Measurements from ENCODE around the gene CLDN1.

Gene CLDN1

GRCh38 chr3:190299969-190300368 lies 22.3 kb downstream of the CLDN1 start:
- TF ChIP-seq CTCF (conservative IDR thresholded peaks at IDR 0.05; ENCODE audit: low read length) = no peak
- no peak overlapping the region for H3K4me3 ChIP-seq (ENCODE audit: low read length)
- DNase-seq (ENCODE audit: low read depth) = no peak

GRCh38 chr3:190294030-190294429 lies 28.2 kb downstream of the CLDN1 start:
- H3K4me3 ChIP-seq (ENCODE audit: low read length) = no peak overlapping the region
- DNase-seq (ENCODE audit: low read depth) = no peak
- TF ChIP-seq CTCF (conservative IDR thresholded peaks at IDR 0.05; ENCODE audit: low read length) = no peak

GRCh38 chr3:190293621-190294020 lies 28.6 kb downstream of the CLDN1 start:
- TF ChIP-seq CTCF (conservative IDR thresholded peaks at IDR 0.05; ENCODE audit: low read length) = no peak
- H3K4me3 ChIP-seq (ENCODE audit: low read length) = no peak overlapping the region
- DNase-seq (ENCODE audit: low read depth) = no peak

- no peak overlapping the region for H3K4me3 ChIP-seq (ENCODE audit: low read length)
- TF ChIP-seq CTCF (conservative IDR thresholded peaks at IDR 0.05; ENCODE audit: low read length) = no peak
- DNase-seq (ENCODE audit: low read depth) = no peak
Measured at GRCh38 chr3:190291994-190292584, 30.2 kb downstream of the CLDN1 start.

- no peak for DNase-seq (ENCODE audit: low read depth)
- no peak overlapping the region for H3K4me3 ChIP-seq (ENCODE audit: low read length)
- no peak for TF ChIP-seq CTCF (conservative IDR thresholded peaks at IDR 0.05; ENCODE audit: low read length)
Measured at GRCh38 chr3:190289989-190290388, 32.3 kb downstream of the CLDN1 start.

GRCh38 chr3:190288836-190289235 lies 33.4 kb downstream of the CLDN1 start:
- no peak overlapping the region for H3K4me3 ChIP-seq (ENCODE audit: low read length)
- peak; percentile 5 for DNase-seq (ENCODE audit: low read depth)

More at GRCh38 chr3:190288836-190289235, 33.4 kb downstream of the CLDN1 start:
- no peak for TF ChIP-seq CTCF (conservative IDR thresholded peaks at IDR 0.05; ENCODE audit: low read length)

Measured in AG10803 (cell line).